T-cell (primary cell): ENCODE results near the gene PDGFC. TPM values are rescaled to one million over a fixed set of nuclear protein-coding genes. Genes with fewer than 3 reads are reported as not detected.
"Not testable (repeated sequence)": the region's sequence is repeated elsewhere in the genome, so short reads cannot be mapped to it uniquely, and the experiment has no call there.

Source experiments
- ATAC-seq, 4 experiments: fragments of 200-7000 bp in 3 of 4; fragments of 150-1000 bp in 1 of 4; cut with Tn5 transposase; replicated peaks in 1 of 4; 1 replicate in 3 of 4; 2 replicates in 1 of 4; pipeline ENCODE4 v1.10.0; 2021; ENCODE audit warnings: moderate library complexity in 3 of 4, mild to moderate bottlenecking in 2 of 4, moderate number of reproducible peaks in 1 of 4
- CTCF ChIA-PET, 2 donors: fragments of 300-600 bp; sonication (Branson Sonifier 250); formaldehyde crosslinking; loops; one replicate each; lab custom pipeline; 2022; ENCODE audit warnings: antibody characterized with exemption in 2 of 2; lab: Charles Lee
- POLR2A ChIA-PET, 2 donors: fragments of 300-600 bp; sonication (Branson Sonifier 250); formaldehyde crosslinking; loops; one replicate each; lab custom pipeline; 2022; ENCODE audit warnings: antibody characterized with exemption in 2 of 2; lab: Charles Lee
- DNase-seq, 35 experiments: peaks; one replicate each; pipeline versions ENCODE4 v3.0.0 to v3.0.0-alpha.2; 2013 to 2023
- H3K27ac ChIP-seq: one replicate; pipeline ENCODE4 v1.5.1; 2013; ENCODE audit warnings: low read length
- H3K27me3 ChIP-seq, 2 experiments: replicated peaks in 1 of 2; 1 replicate in 1 of 2; 2 replicates in 1 of 2; pipeline versions ENCODE4 v1.6.1 to v1.7.0; 2013; ENCODE audit warnings: low read length in 1 of 2, mixed read lengths in 1 of 2; ENCODE audit not compliant: control insufficient read depth in 2 of 2, insufficient read depth in 2 of 2; ENCODE audit errors: extremely low read depth in 1 of 2
- H3K36me3 ChIP-seq, 2 donors: 1 replicate in 1 of 2; 2 replicates in 1 of 2; pipeline versions ENCODE4 v1.6.1 to v1.7.0; 2013; ENCODE audit warnings: low read length in 1 of 2; ENCODE audit not compliant: control insufficient read depth in 2 of 2, insufficient read depth in 1 of 2; ENCODE audit errors: extremely low read depth in 1 of 2
- H3K4me1 ChIP-seq, 2 experiments: 1 replicate in 1 of 2; 2 replicates in 1 of 2; pipeline versions ENCODE4 v1.6.1 to v1.7.0; 2013; ENCODE audit warnings: low read length in 2 of 2, mixed read lengths in 1 of 2; ENCODE audit not compliant: insufficient read depth in 2 of 2, control insufficient read depth in 1 of 2; ENCODE audit errors: extremely low read depth in 1 of 2
- H3K4me3 ChIP-seq, 2 donors: 1 replicate in 1 of 2; 2 replicates in 1 of 2; pipeline versions ENCODE4 v1.5.1 to v1.7.0; 2013; ENCODE audit warnings: mild to moderate bottlenecking in 2 of 2, low read length in 1 of 2, moderate library complexity in 1 of 2; ENCODE audit not compliant: control insufficient read depth in 1 of 2; ENCODE audit errors: extremely low read depth in 1 of 2
- H3K9me3 ChIP-seq: 2 replicates; pipeline ENCODE4 v1.7.0; 2013
- H3K27ac Mint-ChIP-seq, 2 donors: one replicate each; pipeline ENCODE4 v1.8.0; 2020 to 2021; ENCODE audit warnings: mild to moderate bottlenecking in 2 of 2, mixed read lengths in 2 of 2
- H3K27me3 Mint-ChIP-seq, 2 donors: one replicate each; pipeline ENCODE4 v1.8.0; 2021 to 2022; ENCODE audit warnings: mixed read lengths in 2 of 2
- H3K36me3 Mint-ChIP-seq: one replicate; pipeline ENCODE4 v1.8.0; 2021; ENCODE audit warnings: mixed read lengths
- H3K4me1 Mint-ChIP-seq, 3 donors: one replicate each; pipeline ENCODE4 v1.8.0; 2020 to 2022; ENCODE audit warnings: mixed read lengths in 3 of 3, mild to moderate bottlenecking in 1 of 3
- H3K4me3 Mint-ChIP-seq, 3 donors: one replicate each; pipeline ENCODE4 v1.8.0; 2020 to 2022; ENCODE audit warnings: mild to moderate bottlenecking in 3 of 3, mixed read lengths in 3 of 3, moderate library complexity in 3 of 3
- H3K9me3 Mint-ChIP-seq, 3 donors: one replicate each; pipeline ENCODE4 v1.8.0; 2020 to 2022; ENCODE audit warnings: mixed read lengths in 3 of 3
- WGBS: methylation state at CpG from one replicate; pipeline ENCODE4 v1.1.5; 2013; ENCODE audit warnings: missing lambda C conversion rate; ENCODE audit not compliant: insufficient coverage; 5-methylcytosine and 5-hydroxymethylcytosine counted together
- total RNA-seq, 35 experiments: library from RNA in 6 of 35; stranded (reverse) in 6 of 35; fragments of 120-200 nt in 1 of 35; gene quantifications; one replicate each; pipeline versions ENCODE4 v1.2.1 to v1.2.4 and lab custom pipeline; 2013 to 2026

PDGFC gene
- total RNA-seq, 5 donors from 2014 or later (not counting 1 experiment from before 2014, with no cell fraction given): 0.12 to 1.5 (median 0.47) TPM

DNA sequence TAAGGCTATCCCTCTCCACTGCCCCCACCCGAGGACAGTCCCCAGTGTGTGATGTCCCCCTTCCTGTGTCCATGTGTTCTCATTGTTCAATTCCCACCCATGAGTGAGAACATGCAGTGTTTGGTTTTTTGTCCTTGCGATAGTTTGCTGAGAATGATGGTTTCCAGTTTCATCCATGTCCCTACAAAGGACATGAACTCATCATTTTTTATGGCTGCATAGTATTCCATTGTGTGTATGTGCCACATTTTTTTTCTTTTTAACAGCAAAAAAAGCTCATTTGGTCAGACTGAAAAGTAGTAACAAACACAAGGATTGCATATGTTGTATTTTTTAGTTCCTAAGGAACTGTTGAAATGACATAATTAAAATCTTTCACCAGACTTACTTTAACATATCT lies 105.5 kb downstream of the PDGFC start:
- H3K27ac Mint-ChIP-seq, H3K27me3 ChIP-seq, POLR2A ChIA-PET, DNase-seq, CTCF ChIA-PET, H3K9me3 ChIP-seq, H3K4me1 ChIP-seq, H3K9me3 Mint-ChIP-seq, H3K4me3 Mint-ChIP-seq, H3K36me3 ChIP-seq, H3K27ac ChIP-seq, ATAC-seq, H3K4me1 Mint-ChIP-seq, H3K4me3 ChIP-seq, H3K36me3 Mint-ChIP-seq, H3K27me3 Mint-ChIP-seq: not testable (repeated sequence)
- no CpG with 5 or more reads among the region's 2 CpGs for WGBS

DNA sequence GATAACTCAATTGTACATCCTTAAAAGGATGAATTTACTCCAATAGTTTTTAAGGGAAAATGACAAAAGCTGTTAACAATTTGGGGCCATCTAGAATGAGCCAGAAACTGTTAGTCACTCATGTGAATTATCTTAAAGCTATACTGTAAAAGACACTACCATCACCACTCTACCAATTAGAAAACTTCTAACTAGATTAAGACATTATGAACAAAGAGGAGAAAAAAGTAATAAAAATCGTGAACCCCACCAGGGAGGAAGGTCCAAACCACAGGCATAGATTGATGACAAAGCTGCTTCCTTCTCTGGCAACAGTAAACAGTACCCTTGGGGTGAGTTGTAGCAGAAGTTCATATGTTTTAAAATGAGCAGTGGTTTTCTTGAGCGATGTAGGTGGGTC lies 106.1 kb downstream of the PDGFC start:
- no peaks in the 10 kb centered on the region for H3K36me3 Mint-ChIP-seq
- no peaks in the 10 kb centered on the region for H3K4me1 Mint-ChIP-seq
- Histone ChIP-seq H3K27me3 (no peaks in the 10 kb centered on the region), H3K27ac (no peak overlapping the region), H3K4me1 (no peaks in the 10 kb centered on the region), H3K4me3 (no peak overlapping the region), H3K9me3 (no peaks in the 10 kb centered on the region), H3K36me3 (no peaks in the 10 kb centered on the region)
- ATAC-seq (no peak), DNase-seq (no peak)
- no CpG with 5 or more reads among the region's 2 CpGs for WGBS
- H3K27me3 Mint-ChIP-seq: no peaks in the 10 kb centered on the region
- no peak overlapping the region for H3K4me3 Mint-ChIP-seq
- ChIA-PET POLR2A (no interaction called here), CTCF (no interaction called here)
- no peak overlapping the region for H3K27ac Mint-ChIP-seq
- H3K9me3 Mint-ChIP-seq: peaks cover 0 to 9% (median 3%) of the 10 kb centered on the region in 3 donors

DNA sequence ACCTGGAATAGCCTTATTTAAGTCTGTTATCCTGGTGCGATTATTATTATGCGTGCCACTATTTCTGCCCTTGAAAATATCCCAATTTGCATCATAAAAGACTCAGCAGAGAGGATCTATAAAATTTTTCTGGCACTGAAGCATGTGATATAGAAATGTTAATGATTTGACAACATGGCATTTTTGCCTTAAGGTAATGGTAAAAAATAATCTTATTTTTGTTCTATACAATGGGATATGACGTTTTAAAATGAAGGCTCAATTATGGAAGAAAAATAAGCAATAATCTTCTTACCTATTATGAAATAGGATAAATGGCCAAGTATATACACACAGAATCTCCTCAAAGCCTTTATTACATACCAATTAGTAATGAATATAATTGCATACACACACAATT lies 113.5 kb downstream of the PDGFC start:
- no peaks in the 10 kb centered on the region for H3K4me1 ChIP-seq
- no peak for ATAC-seq
- no CpG with 5 or more reads among the region's 3 CpGs for WGBS

DNA sequence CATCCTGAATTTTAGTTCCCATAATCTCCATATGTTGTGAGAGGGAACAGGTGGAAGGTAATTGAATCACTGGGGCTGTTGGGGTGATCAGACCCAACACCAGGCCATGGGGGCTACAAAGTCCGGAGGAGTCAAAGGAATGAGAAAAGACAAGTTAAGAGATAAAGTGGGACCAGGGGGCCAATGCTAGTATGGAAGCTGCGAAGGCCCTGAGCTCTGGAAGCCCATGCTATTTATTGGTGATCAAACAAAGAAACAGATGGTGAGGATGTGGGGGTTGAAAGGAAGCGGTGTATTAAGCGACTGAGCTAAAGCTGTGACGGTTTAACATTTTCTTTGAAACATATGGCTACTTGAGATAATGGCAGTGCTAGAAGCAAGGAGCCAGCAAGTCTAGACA lies 132.8 kb downstream of the PDGFC start:
- ChIA-PET CTCF (no interaction called here), POLR2A (no interaction called here)
- H3K9me3 Mint-ChIP-seq: peaks cover 17 to 28% (median 21%) of the 10 kb centered on the region in 3 donors
- no peaks in the 10 kb centered on the region for H3K4me1 ChIP-seq
- H3K27me3 ChIP-seq: no peaks in the 10 kb centered on the region
- no peaks in the 10 kb centered on the region for H3K27me3 Mint-ChIP-seq
- no peak overlapping the region for H3K4me3 Mint-ChIP-seq
- WGBS: 88% methylated on average over 5 of the region's 5 CpGs
- no peak for ATAC-seq
- H3K4me1 Mint-ChIP-seq: no peaks in the 10 kb centered on the region
- H3K27ac Mint-ChIP-seq: no peak overlapping the region
- H3K27ac ChIP-seq: no peak overlapping the region
- DNase-seq: no peak
- H3K36me3 Mint-ChIP-seq: no peaks in the 10 kb centered on the region
- H3K9me3 ChIP-seq: no peaks in the 10 kb centered on the region
- H3K36me3 ChIP-seq: no peaks in the 10 kb centered on the region
- H3K4me3 ChIP-seq: no peak overlapping the region

More for the DNA sequence above, 113.5 kb downstream of the PDGFC start:
- no peaks in the 10 kb centered on the region for H3K27me3 ChIP-seq
- no peaks in the 10 kb centered on the region for H3K27me3 Mint-ChIP-seq
- no peak overlapping the region for H3K4me3 Mint-ChIP-seq
- no peaks in the 10 kb centered on the region for H3K36me3 Mint-ChIP-seq
- DNase-seq: no peak
- no peak overlapping the region for H3K27ac ChIP-seq
- CTCF ChIA-PET: no interaction called here
- H3K4me3 ChIP-seq: no peak overlapping the region
- H3K36me3 ChIP-seq: no peaks in the 10 kb centered on the region
- no peaks in the 10 kb centered on the region for H3K4me1 Mint-ChIP-seq
- no peak overlapping the region for H3K27ac Mint-ChIP-seq
- POLR2A ChIA-PET: no interaction called here
- H3K9me3 ChIP-seq: no peaks in the 10 kb centered on the region
- peaks cover 0 to 5% (median 4%) of the 10 kb centered on the region in 3 donors for H3K9me3 Mint-ChIP-seq

DNA sequence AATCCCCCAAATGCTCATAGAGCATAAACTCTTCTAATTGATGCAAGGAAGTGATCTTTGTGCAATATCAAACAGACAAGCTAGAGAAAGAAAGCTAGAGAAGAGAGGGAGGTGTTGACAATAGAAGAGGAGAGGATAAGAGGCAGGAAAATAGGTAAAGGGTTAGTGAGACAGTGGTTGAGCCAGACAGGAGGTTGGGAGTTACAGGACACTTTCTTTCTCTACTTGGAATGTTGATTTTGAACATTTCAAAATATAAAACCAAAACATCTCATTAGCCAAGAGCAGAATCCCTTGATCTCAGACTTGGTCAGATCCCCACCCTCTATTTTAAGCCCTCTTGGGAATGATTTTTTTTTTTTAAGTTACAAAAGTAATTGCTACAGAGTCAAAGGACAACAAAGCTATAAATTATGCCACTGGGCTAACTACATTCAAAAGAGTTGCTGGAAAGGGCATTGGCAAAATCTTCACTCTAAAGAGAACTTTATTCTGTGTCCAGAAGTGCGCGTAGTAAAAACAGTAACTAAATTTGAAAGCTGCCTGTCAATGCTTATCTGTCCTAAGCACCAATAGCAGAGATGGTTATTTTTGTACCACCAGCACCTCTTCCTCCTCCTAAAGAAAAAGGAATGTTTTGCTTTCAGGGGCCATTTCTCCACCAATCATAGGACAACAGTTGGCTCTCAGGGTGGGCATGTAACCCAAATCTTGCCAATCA lies 133.8 kb downstream of the PDGFC start:
- ChIA-PET POLR2A (no interaction called here), CTCF (no interaction called here)
- no CpG with 5 or more reads among the region's 2 CpGs for WGBS
- ATAC-seq (no peak), DNase-seq (no peak)
- Mint-ChIP-seq H3K9me3 (peaks cover 19 to 28% (median 19%) of the 10 kb centered on the region in 3 donors), H3K4me1 (no peaks in the 10 kb centered on the region), H3K27me3 (no peaks in the 10 kb centered on the region), H3K36me3 (no peaks in the 10 kb centered on the region), H3K27ac (no peak overlapping the region), H3K4me3 (no peak overlapping the region)
- no peaks in the 10 kb centered on the region for H3K9me3 ChIP-seq
- H3K4me1 ChIP-seq: no peaks in the 10 kb centered on the region
- no peaks in the 10 kb centered on the region for H3K27me3 ChIP-seq
- no peak overlapping the region for H3K27ac ChIP-seq
- no peak overlapping the region for H3K4me3 ChIP-seq
- H3K36me3 ChIP-seq: no peaks in the 10 kb centered on the region

DNA sequence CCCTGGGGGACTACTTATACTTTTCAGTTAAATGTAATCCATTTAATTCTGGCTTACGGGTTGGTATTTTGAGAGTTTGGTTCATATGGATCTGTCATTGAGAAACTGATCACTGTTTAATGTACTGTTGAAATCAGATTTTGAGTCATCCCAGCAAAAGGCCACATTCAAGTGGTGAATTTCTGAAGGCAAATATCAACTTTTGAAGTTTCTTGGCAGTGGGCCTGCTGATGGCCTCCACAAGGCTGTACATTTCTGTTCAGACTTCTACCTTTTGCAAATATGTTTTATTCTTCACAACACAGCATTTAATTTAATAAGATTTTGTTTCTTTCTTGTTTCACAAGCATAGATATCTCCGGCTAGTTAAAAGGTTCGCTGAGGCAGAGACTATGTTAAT lies 138.7 kb downstream of the PDGFC start:
- H3K36me3 Mint-ChIP-seq: no peaks in the 10 kb centered on the region
- no peaks in the 10 kb centered on the region for H3K27me3 Mint-ChIP-seq
- CTCF ChIA-PET: no interaction called here
- H3K4me1 ChIP-seq: no peaks in the 10 kb centered on the region
- no CpG with 5 or more reads among the region's 3 CpGs for WGBS
- H3K27ac Mint-ChIP-seq: no peak overlapping the region
- peaks cover 7 to 8% (median 7%) of the 10 kb centered on the region in 3 donors for H3K9me3 Mint-ChIP-seq
- H3K27me3 ChIP-seq: no peaks in the 10 kb centered on the region
- no peak for DNase-seq
- no peaks in the 10 kb centered on the region for H3K9me3 ChIP-seq
- no peak overlapping the region for H3K4me3 Mint-ChIP-seq
- H3K27ac ChIP-seq: no peak overlapping the region
- no peaks in the 10 kb centered on the region for H3K36me3 ChIP-seq
- H3K4me1 Mint-ChIP-seq: no peaks in the 10 kb centered on the region
- no peak for ATAC-seq
- POLR2A ChIA-PET: no interaction called here
- no peak overlapping the region for H3K4me3 ChIP-seq
